Measurements from ENCODE around the gene STUM.

The STUM gene

DNA sequence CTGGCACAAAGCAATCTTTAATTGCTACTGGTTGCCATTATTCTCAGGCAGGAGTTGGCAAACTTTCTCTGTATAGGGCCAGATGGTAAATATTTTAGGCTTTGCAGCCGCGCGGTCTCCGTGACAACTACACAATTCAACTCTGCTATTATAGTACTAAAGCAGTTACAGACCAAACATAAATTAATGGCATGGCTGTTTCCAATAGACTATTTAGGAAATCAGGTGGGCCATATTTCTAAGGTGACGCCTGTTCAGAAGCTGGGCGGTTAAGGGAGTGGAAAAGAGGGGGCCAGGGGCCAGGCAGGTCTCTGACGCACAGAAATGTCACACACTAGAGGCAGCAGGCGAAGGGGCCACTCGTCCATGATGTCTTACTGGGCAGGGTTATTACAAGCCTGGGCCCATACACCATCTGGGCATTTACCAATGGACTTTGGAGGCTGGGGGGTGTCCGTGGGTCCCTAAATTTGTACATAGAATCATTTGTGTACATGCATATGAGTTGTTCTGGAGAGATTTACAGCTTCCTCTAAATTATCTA, 80.1 kb downstream of the STUM start:
- peaks cover 4% of the 10 kb centered on the region for H3K4me1 ChIP-seq (ENCODE audit: control insufficient read depth, insufficient read depth, low read length, poor library complexity, severe bottlenecking)
- H3K4me3 ChIP-seq (ENCODE audit: insufficient read depth, low read depth, low read length, poor library complexity, severe bottlenecking) = no peak overlapping the region
- no peaks in the 10 kb centered on the region for H3K9me3 ChIP-seq (ENCODE audit: control insufficient read depth, low read length)
- DNase-seq = no peak
- H3K27ac ChIP-seq (ENCODE audit: insufficient read depth, low read length, poor library complexity, severe bottlenecking) = no peak overlapping the region
- no peaks in the 10 kb centered on the region for H3K27me3 ChIP-seq (replicated peaks; ENCODE audit: control insufficient read depth, insufficient read depth, low read length, poor library complexity, severe bottlenecking)
- peaks cover 27% of the 10 kb centered on the region for H3K36me3 ChIP-seq (ENCODE audit: control insufficient read depth, insufficient read depth, low read length)

DNA sequence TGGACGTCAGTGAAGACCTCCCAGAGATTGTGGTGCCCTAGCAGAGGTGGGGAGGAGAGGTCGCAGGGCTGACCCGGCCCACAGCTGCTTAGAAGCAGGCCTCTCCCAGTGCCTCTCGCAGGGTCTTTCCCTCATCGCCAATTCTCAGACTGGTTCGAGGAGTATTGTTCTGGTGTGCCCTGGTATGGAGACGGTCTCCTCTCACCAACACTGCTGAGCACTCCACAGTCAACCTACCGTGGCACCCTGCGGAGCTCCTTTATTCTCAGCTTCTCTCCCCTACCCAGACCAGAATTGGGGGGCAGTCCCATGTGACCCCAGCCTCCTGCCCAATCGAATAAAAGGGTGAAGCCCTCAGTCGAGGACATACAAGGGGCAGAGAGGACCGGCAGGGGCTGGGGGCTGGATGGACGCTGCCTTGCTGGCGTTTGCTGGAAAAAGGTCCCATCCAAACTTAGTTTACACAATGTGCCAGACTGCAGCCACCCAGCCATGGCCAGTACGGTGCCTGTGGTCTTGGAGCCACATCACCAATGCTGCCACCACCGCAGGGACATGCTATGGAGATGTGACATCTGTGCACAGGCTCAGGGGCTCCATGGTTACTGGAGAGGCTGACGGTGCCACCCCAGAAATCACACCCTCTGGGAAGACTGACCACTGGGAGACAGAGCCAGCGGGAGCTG, 80.8 kb downstream of the STUM start:
- no peak overlapping the region for H3K4me3 ChIP-seq (ENCODE audit: insufficient read depth, low read depth, low read length, poor library complexity, severe bottlenecking)
- peaks cover 29% of the 10 kb centered on the region for H3K36me3 ChIP-seq (ENCODE audit: control insufficient read depth, insufficient read depth, low read length)
- H3K9me3 ChIP-seq (ENCODE audit: control insufficient read depth, low read length) = no peaks in the 10 kb centered on the region
- H3K27ac ChIP-seq (ENCODE audit: insufficient read depth, low read length, poor library complexity, severe bottlenecking) = no peak overlapping the region
- peaks cover 11% of the 10 kb centered on the region for H3K4me1 ChIP-seq (ENCODE audit: control insufficient read depth, insufficient read depth, low read length, poor library complexity, severe bottlenecking)
- no peaks in the 10 kb centered on the region for H3K27me3 ChIP-seq (replicated peaks; ENCODE audit: control insufficient read depth, insufficient read depth, low read length, poor library complexity, severe bottlenecking)
- DNase-seq = no peak

DNA sequence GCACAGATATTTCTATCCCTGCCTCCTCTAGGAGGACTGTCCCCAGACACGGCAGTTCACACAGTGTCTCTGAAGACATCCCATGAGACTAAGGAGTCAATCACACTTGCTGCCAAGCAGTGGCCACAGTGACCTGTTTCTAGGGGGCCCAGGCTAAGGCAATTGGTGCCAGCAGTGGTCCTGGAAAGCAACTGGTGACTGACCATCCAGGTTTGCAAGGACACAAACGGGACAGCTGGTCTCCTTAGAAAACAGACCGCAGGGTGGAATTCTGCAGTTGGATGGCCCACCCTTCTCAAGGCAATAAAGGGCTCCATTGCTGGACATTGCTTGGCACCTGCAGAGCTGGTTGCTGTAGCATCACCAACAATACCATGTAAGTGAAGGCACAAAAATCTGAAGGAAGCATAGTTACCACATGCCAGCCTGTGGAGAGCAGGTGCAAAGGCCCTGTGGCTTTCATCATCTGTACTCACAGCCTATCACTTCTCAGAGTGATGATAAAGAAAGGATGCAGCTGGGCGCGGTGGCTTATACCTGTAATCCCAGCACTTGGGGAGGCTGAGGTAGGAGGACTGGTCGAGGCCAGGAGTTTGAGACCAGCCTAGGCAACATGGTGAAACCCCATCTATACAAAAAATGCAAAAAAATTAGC, 81.5 kb downstream of the STUM start:
- Histone ChIP-seq H3K27ac (ENCODE audit: insufficient read depth, low read length, poor library complexity, severe bottlenecking) (no peak overlapping the region), H3K4me1 (ENCODE audit: control insufficient read depth, insufficient read depth, low read length, poor library complexity, severe bottlenecking) (peaks cover 18% of the 10 kb centered on the region), H3K9me3 (ENCODE audit: control insufficient read depth, low read length) (no peaks in the 10 kb centered on the region), H3K4me3 (ENCODE audit: insufficient read depth, low read depth, low read length, poor library complexity, severe bottlenecking) (no peak overlapping the region), H3K27me3 (replicated peaks; ENCODE audit: control insufficient read depth, insufficient read depth, low read length, poor library complexity, severe bottlenecking) (no peaks in the 10 kb centered on the region), H3K36me3 (ENCODE audit: control insufficient read depth, insufficient read depth, low read length) (peaks cover 34% of the 10 kb centered on the region)
- DNase-seq = no peak

DNA sequence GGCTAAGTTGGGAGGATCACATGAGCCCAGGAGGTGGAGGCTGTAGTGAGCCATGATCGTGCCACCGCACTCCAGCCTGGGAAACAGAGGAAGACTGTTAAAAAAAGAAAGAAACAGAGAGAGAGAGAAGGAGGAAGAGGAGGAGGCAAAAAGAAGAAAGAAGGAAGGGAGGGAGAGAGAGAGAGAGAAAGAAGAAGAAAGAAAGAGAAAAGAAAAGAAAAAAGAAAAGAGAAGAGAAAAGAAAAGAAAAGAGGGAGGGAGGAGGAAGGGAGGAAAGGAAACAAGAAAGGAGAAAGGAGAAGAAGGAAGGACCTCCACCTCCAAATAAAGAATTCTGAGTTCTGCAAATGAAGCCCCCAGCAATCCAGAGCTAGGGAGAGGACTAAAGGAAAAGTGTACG, 82.0 kb downstream of the STUM start:
- Histone ChIP-seq H3K4me3 (ENCODE audit: insufficient read depth, low read depth, low read length, poor library complexity, severe bottlenecking) (no peak overlapping the region), H3K27ac (ENCODE audit: insufficient read depth, low read length, poor library complexity, severe bottlenecking) (no peak overlapping the region), H3K36me3 (ENCODE audit: control insufficient read depth, insufficient read depth, low read length) (peaks cover 34% of the 10 kb centered on the region), H3K9me3 (ENCODE audit: control insufficient read depth, low read length) (no peaks in the 10 kb centered on the region), H3K27me3 (replicated peaks; ENCODE audit: control insufficient read depth, insufficient read depth, low read length, poor library complexity, severe bottlenecking) (no peaks in the 10 kb centered on the region), H3K4me1 (ENCODE audit: control insufficient read depth, insufficient read depth, low read length, poor library complexity, severe bottlenecking) (peaks cover 24% of the 10 kb centered on the region)
- no peak for DNase-seq

DNA sequence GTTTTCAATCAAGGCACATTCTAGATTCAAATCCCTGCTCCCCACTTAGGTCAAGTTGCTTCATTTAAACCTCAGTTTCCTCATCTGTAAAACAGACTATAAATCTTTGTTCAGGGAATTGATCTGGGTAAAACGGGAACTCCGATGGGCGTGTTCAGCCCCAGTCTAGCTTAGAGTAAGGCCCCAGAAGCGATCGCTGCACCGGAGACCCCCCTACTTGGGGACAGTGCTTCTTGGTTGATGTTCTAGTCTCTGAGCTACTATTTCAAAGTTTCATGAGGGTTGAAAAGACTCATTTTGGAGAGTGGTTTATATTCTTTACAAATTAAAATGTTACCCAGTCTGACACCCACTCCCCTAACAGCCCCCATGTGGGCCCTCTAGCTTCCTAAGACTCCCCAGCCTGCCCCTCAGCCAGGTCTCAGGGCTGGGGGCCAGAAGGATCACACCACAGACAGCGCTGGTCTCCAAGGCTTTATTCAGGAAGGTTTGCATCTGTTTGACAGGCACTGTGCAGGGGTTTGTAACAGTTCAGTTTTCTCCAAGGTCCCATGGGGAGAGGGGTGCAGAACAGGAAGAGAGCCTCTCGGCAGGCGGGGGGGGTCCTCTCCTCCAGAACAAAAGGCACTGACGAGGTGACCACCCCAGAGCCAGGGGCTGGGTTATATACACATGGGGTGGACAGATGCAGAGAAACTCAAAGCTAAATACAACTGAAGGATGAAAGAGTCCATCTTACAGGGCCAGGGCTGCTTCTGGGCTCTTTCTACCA, 82.9 kb downstream of the STUM start:
- H3K9me3 ChIP-seq (ENCODE audit: control insufficient read depth, low read length) = no peaks in the 10 kb centered on the region
- no peak overlapping the region for H3K27ac ChIP-seq (ENCODE audit: insufficient read depth, low read length, poor library complexity, severe bottlenecking)
- no peaks in the 10 kb centered on the region for H3K27me3 ChIP-seq (replicated peaks; ENCODE audit: control insufficient read depth, insufficient read depth, low read length, poor library complexity, severe bottlenecking)
- no peak for DNase-seq
- no peak overlapping the region for H3K4me3 ChIP-seq (ENCODE audit: insufficient read depth, low read depth, low read length, poor library complexity, severe bottlenecking)
- H3K36me3 ChIP-seq (ENCODE audit: control insufficient read depth, insufficient read depth, low read length) = peaks cover 34% of the 10 kb centered on the region
- peaks cover 31% of the 10 kb centered on the region for H3K4me1 ChIP-seq (ENCODE audit: control insufficient read depth, insufficient read depth, low read length, poor library complexity, severe bottlenecking)

DNA sequence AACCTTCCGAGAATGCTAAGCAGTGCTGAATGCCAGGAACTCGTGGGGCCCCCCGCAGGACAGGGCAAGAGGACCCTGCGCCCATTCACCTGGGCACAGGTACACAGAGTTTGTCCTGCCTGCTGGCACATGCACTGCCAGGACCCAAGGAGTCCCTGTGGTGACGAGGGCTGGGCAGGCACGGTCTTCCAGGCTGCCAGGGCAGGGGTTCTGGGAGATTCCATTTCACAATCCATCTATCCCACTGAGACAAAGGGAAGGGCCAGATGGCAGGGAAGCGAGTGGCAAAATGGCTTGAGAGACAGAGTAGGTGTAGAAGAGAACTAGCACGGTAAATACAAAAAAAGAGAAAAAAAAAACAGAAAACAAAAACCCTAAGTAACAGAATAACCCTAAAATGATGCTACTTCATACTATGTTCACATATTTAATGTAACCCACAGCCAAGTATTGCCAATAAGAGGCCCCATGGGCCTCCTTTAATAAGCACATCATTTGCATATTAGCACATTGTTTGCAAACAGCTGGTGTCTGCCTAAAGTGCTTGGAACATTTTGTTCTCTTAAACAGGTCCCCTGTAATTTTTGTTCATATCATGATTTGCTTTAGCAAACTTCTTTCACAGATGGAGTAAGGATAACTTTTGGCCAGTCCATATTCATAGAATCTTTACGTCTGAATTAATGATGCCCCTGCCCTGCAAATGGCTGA, 83.8 kb downstream of the STUM start:
- Histone ChIP-seq H3K27ac (ENCODE audit: insufficient read depth, low read length, poor library complexity, severe bottlenecking) (peak overlapping the region; percentile 26), H3K27me3 (replicated peaks; ENCODE audit: control insufficient read depth, insufficient read depth, low read length, poor library complexity, severe bottlenecking) (no peaks in the 10 kb centered on the region), H3K4me3 (ENCODE audit: insufficient read depth, low read depth, low read length, poor library complexity, severe bottlenecking) (no peak overlapping the region), H3K36me3 (ENCODE audit: control insufficient read depth, insufficient read depth, low read length) (peaks cover 40% of the 10 kb centered on the region), H3K4me1 (ENCODE audit: control insufficient read depth, insufficient read depth, low read length, poor library complexity, severe bottlenecking) (peaks cover 38% of the 10 kb centered on the region), H3K9me3 (ENCODE audit: control insufficient read depth, low read length) (no peaks in the 10 kb centered on the region)
- DNase-seq = no peak

DNA sequence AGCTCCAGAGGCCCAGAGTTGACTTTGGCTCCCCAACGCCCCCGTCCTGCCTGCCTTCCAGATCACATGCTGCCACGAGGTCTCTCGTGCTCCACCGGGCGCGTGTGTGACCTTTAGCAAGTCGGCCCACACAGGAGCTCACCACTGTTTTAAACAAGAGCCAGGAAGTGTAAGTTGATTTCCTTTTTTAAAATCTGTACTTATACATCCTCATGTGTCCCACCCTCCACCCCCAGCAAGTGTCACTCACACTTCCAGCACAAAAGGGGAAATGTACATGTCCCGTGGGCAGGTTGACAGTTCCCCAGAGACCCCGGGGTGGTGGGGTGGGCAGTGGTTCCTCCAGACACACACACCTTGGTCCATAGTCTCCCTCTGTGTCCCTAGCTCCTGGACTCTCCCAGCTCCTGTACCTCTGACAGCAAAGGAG, 84.4 kb downstream of the STUM start:
- no peak overlapping the region for H3K4me3 ChIP-seq (ENCODE audit: insufficient read depth, low read depth, low read length, poor library complexity, severe bottlenecking)
- H3K36me3 ChIP-seq (ENCODE audit: control insufficient read depth, insufficient read depth, low read length) = peaks cover 46% of the 10 kb centered on the region
- H3K4me1 ChIP-seq (ENCODE audit: control insufficient read depth, insufficient read depth, low read length, poor library complexity, severe bottlenecking) = peaks cover 40% of the 10 kb centered on the region
- H3K9me3 ChIP-seq (ENCODE audit: control insufficient read depth, low read length) = no peaks in the 10 kb centered on the region
- no peak for DNase-seq
- no peaks in the 10 kb centered on the region for H3K27me3 ChIP-seq (replicated peaks; ENCODE audit: control insufficient read depth, insufficient read depth, low read length, poor library complexity, severe bottlenecking)
- peak overlapping the region; percentile 26 for H3K27ac ChIP-seq (ENCODE audit: insufficient read depth, low read length, poor library complexity, severe bottlenecking)

DNA sequence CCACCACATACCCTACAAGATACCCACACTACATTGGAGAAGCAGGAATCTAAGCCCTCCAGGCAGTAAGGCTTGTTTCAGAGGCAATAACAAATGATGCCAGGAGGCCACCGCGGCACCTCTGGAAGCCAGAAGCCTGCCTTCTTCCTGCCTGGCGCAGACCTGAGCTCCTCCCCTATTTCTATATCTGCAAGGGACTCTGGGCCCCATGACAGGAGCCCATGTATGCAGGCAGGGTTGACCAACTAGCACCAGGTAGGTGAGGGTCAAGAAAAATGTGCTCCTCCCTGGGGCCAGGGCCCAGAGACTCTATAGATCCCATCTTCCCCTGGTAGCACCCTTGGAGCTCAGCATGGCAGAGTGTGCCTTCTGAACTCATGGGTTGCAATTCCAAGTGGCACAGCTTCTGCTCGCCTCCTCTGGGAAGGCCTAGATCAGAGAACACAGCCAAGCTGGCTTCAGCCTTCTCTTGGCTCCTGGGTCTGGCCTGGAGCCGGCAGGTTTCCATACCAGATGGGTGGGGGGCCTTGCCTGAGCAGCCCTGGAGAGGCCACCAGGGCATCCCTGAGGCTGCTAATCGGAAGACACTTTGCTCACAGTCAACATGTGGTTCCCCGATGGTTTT, 85.1 kb downstream of the STUM start:
- Histone ChIP-seq H3K27me3 (replicated peaks; ENCODE audit: control insufficient read depth, insufficient read depth, low read length, poor library complexity, severe bottlenecking) (no peaks in the 10 kb centered on the region), H3K27ac (ENCODE audit: insufficient read depth, low read length, poor library complexity, severe bottlenecking) (peak overlapping the region; percentile 47), H3K36me3 (ENCODE audit: control insufficient read depth, insufficient read depth, low read length) (peaks cover 53% of the 10 kb centered on the region), H3K4me3 (ENCODE audit: insufficient read depth, low read depth, low read length, poor library complexity, severe bottlenecking) (no peak overlapping the region), H3K9me3 (ENCODE audit: control insufficient read depth, low read length) (no peaks in the 10 kb centered on the region), H3K4me1 (ENCODE audit: control insufficient read depth, insufficient read depth, low read length, poor library complexity, severe bottlenecking) (peaks cover 40% of the 10 kb centered on the region)
- no peak for DNase-seq

DNA sequence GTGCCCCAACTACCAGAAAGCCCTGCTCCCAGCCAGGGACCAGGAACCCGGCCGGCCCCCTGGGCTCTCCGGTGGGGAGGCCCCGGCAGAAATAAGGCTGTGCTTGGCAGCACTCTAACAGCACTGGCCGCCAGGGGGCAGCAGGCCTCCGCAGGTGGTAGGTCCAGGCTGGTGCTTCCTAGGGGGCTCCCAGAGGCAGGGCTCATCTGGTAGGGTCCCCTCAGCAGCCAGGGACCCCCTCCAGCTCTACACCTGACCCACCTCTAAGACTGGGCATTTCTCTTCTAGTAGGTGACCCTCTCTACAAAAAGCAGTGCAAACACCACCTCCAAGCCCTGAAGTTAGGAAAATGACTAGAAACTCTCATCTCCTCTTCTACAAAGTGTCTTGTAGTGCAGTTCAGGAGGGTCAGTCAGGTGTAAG, 85.6 kb downstream of the STUM start:
- H3K36me3 ChIP-seq (ENCODE audit: control insufficient read depth, insufficient read depth, low read length) = peaks cover 58% of the 10 kb centered on the region
- H3K27me3 ChIP-seq (replicated peaks; ENCODE audit: control insufficient read depth, insufficient read depth, low read length, poor library complexity, severe bottlenecking) = no peaks in the 10 kb centered on the region
- DNase-seq = peak; percentile 62 to 78 (median 67)
- H3K27ac ChIP-seq (ENCODE audit: insufficient read depth, low read length, poor library complexity, severe bottlenecking) = peak overlapping the region; percentile 47
- no peaks in the 10 kb centered on the region for H3K9me3 ChIP-seq (ENCODE audit: control insufficient read depth, low read length)
- H3K4me3 ChIP-seq (ENCODE audit: insufficient read depth, low read depth, low read length, poor library complexity, severe bottlenecking) = no peak overlapping the region
- peaks cover 40% of the 10 kb centered on the region for H3K4me1 ChIP-seq (ENCODE audit: control insufficient read depth, insufficient read depth, low read length, poor library complexity, severe bottlenecking)
